NT2/D1 (cell line): ENCODE measurements around the gene FLOT2.
"Not testable (repeated sequence)": the region's sequence is repeated elsewhere in the genome, so short reads cannot be mapped to it uniquely, and the experiment has no call there.

Source experiments
- SUZ12 ChIP-seq: IDR thresholded peaks from 2 replicates; pipeline ENCODE4 v1.6.1; 2011; ENCODE audit not compliant: insufficient read length, insufficient read depth; ENCODE audit errors: extremely low read depth
- YY1 ChIP-seq: IDR thresholded peaks from 2 replicates; pipeline ENCODE4 v1.6.1; 2011; ENCODE audit not compliant: insufficient read length, insufficient read depth
- ZNF274 ChIP-seq: IDR thresholded peaks from 2 replicates; pipeline ENCODE4 v1.6.1; 2011; ENCODE audit warnings: mild to moderate bottlenecking, low read depth, low read length

GRCh38 chr17:28934508-28934907, 37.0 kb upstream of the FLOT2 start:
- TF ChIP-seq SUZ12, YY1, ZNF274: not testable (repeated sequence)
